ENCODE measurements around the gene USP17L28.
"Not testable (repeated sequence)": the region's sequence is repeated elsewhere in the genome, so short reads cannot be mapped to it uniquely, and the experiment has no call there.

Gene USP17L28

GRCh38 chr4:9348593-9348992 lies at the start of gene USP17L28:
USP17L28 (plus strand) TSS chr4:9348893; CDS start chr4:9348893, 0 bp downstream.
- not testable (repeated sequence) for DNase-seq (ENCODE audit: low spot score)

- DNase-seq (ENCODE audit: low spot score) = not testable (repeated sequence)
Measured at GRCh38 chr4:9324191-9324590, 24.5 kb upstream of the USP17L28 start.

GRCh38 chr4:9324865-9325264 lies 23.8 kb upstream of the USP17L28 start, which contains the start of gene USP17L24:
USP17L24 (plus strand) TSS chr4:9325165; CDS start chr4:9325165, 0 bp downstream.
- not testable (repeated sequence) for DNase-seq (ENCODE audit: low spot score)

DNA sequence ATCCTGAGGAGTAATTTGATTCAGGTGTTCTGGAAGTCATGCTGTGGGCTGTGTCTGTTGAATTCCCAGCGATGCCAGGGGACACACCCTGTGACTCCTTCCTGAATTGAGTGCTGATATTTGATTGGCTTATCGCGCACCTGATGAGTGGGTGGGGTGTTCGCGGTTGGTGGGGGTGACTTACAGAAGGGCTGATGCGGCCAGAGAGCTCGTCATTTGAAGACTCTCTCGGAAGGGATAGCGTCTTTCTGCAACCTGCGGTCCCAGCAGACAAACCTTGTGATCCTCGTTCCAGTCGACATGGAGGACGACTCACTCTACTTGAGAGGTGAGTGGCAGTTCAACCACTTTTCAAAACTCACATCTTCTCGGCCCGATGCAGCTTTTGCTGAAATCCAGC lies 19.1 kb upstream of the USP17L28 start, which contains the start of gene USP17L25:
Gene USP17L25, plus strand, starts transcription at position 301 of the 400 bp plus-strand sequence. Its CDS starts 0 bp downstream, at position 301.
- not testable (repeated sequence) for DNase-seq (ENCODE audit: low spot score)

GRCh38 chr4:9334358-9334757 lies 14.3 kb upstream of the USP17L28 start, which contains the start of gene USP17L26:
USP17L26 (plus strand) TSS chr4:9334658; CDS start chr4:9334658, 0 bp downstream.
- not testable (repeated sequence) for DNase-seq (ENCODE audit: low spot score)

GRCh38 chr4:9339103-9339502 lies 9.6 kb upstream of the USP17L28 start, which contains the start of gene USP17L5:
USP17L5 (plus strand) TSS chr4:9339403; CDS start chr4:9339403, 0 bp downstream.
- DNase-seq (ENCODE audit: low spot score) = not testable (repeated sequence)

GRCh38 chr4:9343848-9344247 lies 4.8 kb upstream of the USP17L28 start, which contains the start of gene USP17L27:
USP17L27 (plus strand) TSS chr4:9344148; CDS start chr4:9344148, 0 bp downstream.
- not testable (repeated sequence) for DNase-seq (ENCODE audit: low spot score)

DNA sequence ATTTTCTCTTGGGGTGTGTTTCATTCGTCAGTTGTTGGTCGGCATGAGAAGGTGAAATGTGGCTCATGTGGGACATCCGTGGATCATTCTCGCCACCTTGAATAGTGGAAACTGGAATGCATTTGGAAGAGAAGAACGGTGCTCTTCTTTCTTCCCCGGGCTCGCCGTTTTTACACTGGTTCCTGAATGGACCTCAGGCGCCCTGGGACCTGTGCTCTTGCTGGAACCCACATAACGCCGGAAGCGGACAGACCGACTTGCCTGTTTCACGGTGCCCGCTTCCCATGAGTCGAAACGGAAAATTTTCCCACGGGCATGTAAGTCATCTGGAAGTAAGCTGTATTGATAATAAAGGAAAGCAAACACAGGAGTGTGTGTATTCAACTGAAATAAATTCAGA lies 2.2 kb downstream of the USP17L28 start:
- DNase-seq (ENCODE audit: low spot score) = not testable (repeated sequence)

DNA sequence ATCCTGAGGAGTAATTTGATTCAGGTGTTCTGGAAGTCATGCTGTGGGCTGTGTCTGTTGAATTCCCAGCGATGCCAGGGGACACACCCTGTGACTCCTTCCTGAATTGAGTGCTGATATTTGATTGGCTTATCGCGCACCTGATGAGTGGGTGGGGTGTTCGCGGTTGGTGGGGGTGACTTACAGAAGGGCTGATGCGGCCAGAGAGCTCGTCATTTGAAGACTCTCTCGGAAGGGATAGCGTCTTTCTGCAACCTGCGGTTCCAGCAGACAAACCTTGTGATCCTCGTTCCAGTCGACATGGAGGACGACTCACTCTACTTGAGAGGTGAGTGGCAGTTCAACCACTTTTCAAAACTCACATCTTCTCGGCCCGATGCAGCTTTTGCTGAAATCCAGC lies 4.6 kb downstream of the USP17L28 start, which contains the start of gene USP17L29:
Gene USP17L29, plus strand, starts transcription at position 301 of the 400 bp plus-strand sequence. Its CDS starts 0 bp downstream, at position 301.
- not testable (repeated sequence) for DNase-seq (ENCODE audit: low spot score)

DNA sequence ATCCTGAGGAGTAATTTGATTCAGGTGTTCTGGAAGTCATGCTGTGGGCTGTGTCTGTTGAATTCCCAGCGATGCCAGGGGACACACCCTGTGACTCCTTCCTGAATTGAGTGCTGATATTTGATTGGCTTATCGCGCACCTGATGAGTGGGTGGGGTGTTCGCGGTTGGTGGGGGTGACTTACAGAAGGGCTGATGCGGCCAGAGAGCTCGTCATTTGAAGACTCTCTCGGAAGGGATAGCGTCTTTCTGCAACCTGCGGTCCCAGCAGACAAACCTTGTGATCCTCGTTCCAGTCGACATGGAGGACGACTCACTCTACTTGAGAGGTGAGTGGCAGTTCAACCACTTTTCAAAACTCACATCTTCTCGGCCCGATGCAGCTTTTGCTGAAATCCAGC lies 14.1 kb downstream of the USP17L28 start, which contains the start of gene USP17L30:
Gene USP17L30, plus strand, starts transcription at position 301 of the 400 bp plus-strand sequence. Its CDS starts 0 bp downstream, at position 301.
- DNase-seq (ENCODE audit: low spot score) = not testable (repeated sequence)

GRCh38 chr4:9379881-9380280 lies 31.2 kb downstream of the USP17L28 start:
- not testable (repeated sequence) for DNase-seq (ENCODE audit: low spot score)

DNA sequence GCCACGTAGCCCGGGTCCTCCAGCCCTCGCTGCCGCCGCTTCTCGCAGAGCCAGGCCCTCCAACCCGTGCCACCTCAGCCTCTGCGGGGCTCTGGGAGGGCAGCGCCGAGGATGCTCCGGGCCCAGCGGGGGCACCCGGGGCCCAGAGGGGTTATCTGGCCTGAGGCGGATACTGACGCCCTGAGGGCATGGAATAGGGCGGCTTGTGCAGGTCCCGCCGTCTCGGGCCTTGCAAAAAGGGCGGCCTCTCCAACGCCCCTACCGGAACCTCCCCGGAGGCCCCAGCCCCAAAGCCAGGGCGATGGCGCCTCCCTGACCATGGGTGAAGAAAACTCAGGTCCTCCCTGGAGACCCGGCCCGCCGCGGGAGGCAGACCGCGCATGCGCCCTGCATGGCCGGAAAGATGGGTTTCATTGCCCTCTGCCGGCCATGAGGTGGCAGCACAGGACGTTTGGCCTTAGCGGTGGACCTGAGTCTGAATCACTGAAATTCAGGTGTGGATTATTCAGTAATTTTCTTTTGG lies 32.4 kb downstream of the USP17L28 start:
- not testable (repeated sequence) for DNase-seq (ENCODE audit: low spot score)

GRCh38 chr4:9384126-9384525 lies 35.4 kb downstream of the USP17L28 start:
- no peak for DNase-seq (ENCODE audit: low spot score)

GRCh38 chr4:9389001-9389400 lies 40.3 kb downstream of the USP17L28 start:
- DNase-seq (ENCODE audit: low spot score) = not testable (repeated sequence)
